ENCODE results near the gene PRKCD. TPM values are rescaled to one million over a fixed set of nuclear protein-coding genes. Genes with fewer than 3 reads are reported as not detected.

PRKCD gene
- total RNA-seq, 1 experiment from 2014 or later, result 19.2 TPM

GRCh38 chr3:53223025-53223424 is 62.0 kb downstream of the PRKCD start:
- Mint-ChIP-seq H3K27me3 (ENCODE audit: low read depth) (no peaks in the 10 kb centered on the region; the same call in 1 of the 2 replicates), H3K4me1 (peaks cover 5% of the 10 kb centered on the region), H3K4me3 (no peak overlapping the region), H3K36me3 (peaks cover 45% of the 10 kb centered on the region), H3K27ac (peak overlapping the region; percentile 83), H3K9me3 (no peaks in the 10 kb centered on the region)
- ATAC-seq, result no peak
- CTCF ChIA-PET, result interaction anchor here (0.9 to 1.6 kb wide), 4 partner anchors 8 to 127 kb away, joined by 3 to 7 read pairs (median 4); no protein-coding TSS in a partner anchor
- DNase-seq (ENCODE audit: low spot score), result no peak
- TF ChIP-seq ZNF396 (CRISPR knock-in tag; IDR thresholded peaks at IDR 0.05; ENCODE audit: borderline replicate concordance) (no peak), OVOL2 (CRISPR knock-in tag; IDR thresholded peaks at IDR 0.05; ENCODE audit: borderline replicate concordance) (no peak), JAZF1 (CRISPR knock-in tag; IDR thresholded peaks at IDR 0.05) (no peak), E2F1 (CRISPR knock-in tag; IDR thresholded peaks at IDR 0.05) (no peak), SOX15 (CRISPR knock-in tag; IDR thresholded peaks at IDR 0.05) (no peak), ATF6 (CRISPR knock-in tag; IDR thresholded peaks at IDR 0.05) (no peak), GABPB1 (CRISPR knock-in tag; IDR thresholded peaks at IDR 0.05) (no peak), MAX (CRISPR knock-in tag; IDR thresholded peaks at IDR 0.05) (0 out of 2 replicates have a peak, but pooled peaks have one; percentile 61), MLX (CRISPR knock-in tag; IDR thresholded peaks at IDR 0.05) (no peak), ZNF532 (CRISPR knock-in tag; IDR thresholded peaks at IDR 0.05; ENCODE audit: borderline replicate concordance) (no peak), ZNF219 (CRISPR knock-in tag; IDR thresholded peaks at IDR 0.05; ENCODE audit: borderline replicate concordance) (no peak), ZNF317 (CRISPR knock-in tag; IDR thresholded peaks at IDR 0.05; ENCODE audit: borderline replicate concordance, low read depth) (peak; percentile 20; the same call in 1 of the 2 replicates), NR3C1 (CRISPR knock-in tag; conservative IDR thresholded peaks at IDR 0.05; ENCODE audit: low read depth) (no peak), TEAD4 (CRISPR knock-in tag; IDR thresholded peaks at IDR 0.05) (no peak)
- POLR2A ChIA-PET, result interaction anchor here (1.4 kb wide), 1 partner anchor 127 kb away, joined by 3 read pairs; no protein-coding TSS in a partner anchor

- no peak overlapping the region for H3K4me3 Mint-ChIP-seq
- CTCF ChIA-PET, result interaction anchor here (0.7 to 1.1 kb wide), 3 partner anchors 9 to 35 kb away, joined by 3 read pairs; no protein-coding TSS in a partner anchor
- TF ChIP-seq ATF2 (CRISPR knock-in tag; IDR thresholded peaks at IDR 0.05; ENCODE audit: borderline replicate concordance, low read depth) (no peak), E2F5 (CRISPR knock-in tag; IDR thresholded peaks at IDR 0.05) (no peak), HMGA2 (CRISPR knock-in tag; IDR thresholded peaks at IDR 0.05) (no peak), GTF2I (CRISPR knock-in tag; conservative IDR thresholded peaks at IDR 0.05) (no peak), ZNF396 (CRISPR knock-in tag; IDR thresholded peaks at IDR 0.05; ENCODE audit: borderline replicate concordance) (no peak), TEAD4 (CRISPR knock-in tag; IDR thresholded peaks at IDR 0.05) (no peak), FOXP4 (CRISPR knock-in tag; IDR thresholded peaks at IDR 0.05) (no peak), ETV6 (CRISPR knock-in tag; IDR thresholded peaks at IDR 0.05) (no peak), PRRX2 (CRISPR knock-in tag; IDR thresholded peaks at IDR 0.05) (no peak), ZNF232 (CRISPR knock-in tag; IDR thresholded peaks at IDR 0.05) (no peak)
These were observed 62.5 kb downstream of the PRKCD start for GRCh38 chr3:53223541-53223966.

More at GRCh38 chr3:53223541-53223966, 62.5 kb downstream of the PRKCD start:
- POLR2A ChIA-PET, result interaction anchor here (1.4 kb wide), 1 partner anchor 127 kb away, joined by 3 read pairs; no protein-coding TSS in a partner anchor
- no peaks in the 10 kb centered on the region for H3K27me3 Mint-ChIP-seq (ENCODE audit: low read depth)
- no peaks in the 10 kb centered on the region for H3K9me3 Mint-ChIP-seq
- H3K4me1 Mint-ChIP-seq, result peaks cover 5% of the 10 kb centered on the region
- ATAC-seq, result no peak
- H3K27ac Mint-ChIP-seq, result peak overlapping the region; percentile 52; the same call in 1 of the 2 replicates
- H3K36me3 Mint-ChIP-seq, result peaks cover 50% of the 10 kb centered on the region
- no peak for DNase-seq (ENCODE audit: low spot score)
